GM21367 (cell line): ENCODE data around the gene RNF41.
"Not testable (repeated sequence)": the region's sequence is repeated elsewhere in the genome, so short reads cannot be mapped to it uniquely, and the experiment has no call there.

Experiments
- ATAC-seq: cut with Tn5 transposase; IDR thresholded peaks from one replicate; pipeline ENCODE4 v1.9.1; 2021; ENCODE audit not compliant: unreplicated experiment

Gene RNF41

DNA sequence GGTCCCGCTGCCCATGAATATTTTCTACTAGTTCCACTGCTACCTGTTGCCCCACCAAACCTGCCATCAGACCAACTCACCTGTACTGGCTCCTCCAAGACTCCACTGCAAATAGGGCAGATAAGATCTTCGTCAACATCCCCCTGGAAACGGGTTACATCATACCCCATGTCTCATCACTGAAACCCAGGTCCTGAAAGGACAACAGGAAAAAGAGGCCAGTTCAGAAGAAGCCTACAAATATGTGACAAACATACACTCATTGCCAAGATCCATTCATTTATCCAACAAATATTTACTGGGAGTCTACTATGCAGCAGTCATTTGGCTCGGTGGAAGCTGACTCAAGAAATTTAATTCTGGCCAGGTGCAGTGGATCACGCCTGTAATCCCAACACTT is 7.8 kb downstream of the RNF41 start:
- ATAC-seq, result no peak

DNA sequence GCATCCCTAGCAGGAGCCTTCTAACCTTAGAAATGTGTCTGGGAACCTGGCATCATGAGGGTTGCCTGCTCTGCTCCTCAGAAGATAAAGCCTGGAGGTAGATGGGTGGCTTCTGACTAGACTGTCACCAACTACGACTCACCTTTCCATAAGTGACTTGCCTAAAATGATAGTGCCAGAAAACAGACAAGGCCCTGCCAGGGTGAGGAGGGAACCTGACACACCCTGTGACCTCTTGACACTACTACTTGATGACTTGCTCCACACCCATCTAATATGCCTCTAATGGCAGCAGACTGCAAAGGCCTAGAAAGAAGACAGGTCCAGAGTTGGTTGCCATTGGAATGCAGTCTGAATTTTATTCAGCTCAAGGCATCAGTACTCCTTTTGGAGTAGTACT is 9.4 kb downstream of the RNF41 start:
- ATAC-seq, result no peak

DNA sequence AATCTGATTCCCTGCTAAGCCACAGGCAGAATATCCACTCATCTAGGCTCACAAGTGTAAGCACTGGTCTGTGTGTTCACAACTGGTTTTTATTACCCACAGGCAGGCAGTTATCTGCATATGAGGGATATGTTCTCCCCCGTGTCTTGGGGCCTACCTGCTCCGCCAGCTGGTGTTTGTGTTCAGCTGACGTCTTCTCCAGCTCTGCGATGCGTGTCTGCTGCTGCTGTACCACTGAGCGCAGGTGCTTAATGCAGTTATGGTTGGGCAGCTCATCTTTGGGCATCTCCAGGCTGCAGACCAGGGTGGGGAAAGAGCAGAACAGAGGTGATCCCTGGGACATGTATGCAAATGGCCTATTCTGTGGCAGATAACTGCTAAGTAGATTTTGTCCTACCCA is 13.7 kb downstream of the RNF41 start:
- no peak for ATAC-seq

DNA sequence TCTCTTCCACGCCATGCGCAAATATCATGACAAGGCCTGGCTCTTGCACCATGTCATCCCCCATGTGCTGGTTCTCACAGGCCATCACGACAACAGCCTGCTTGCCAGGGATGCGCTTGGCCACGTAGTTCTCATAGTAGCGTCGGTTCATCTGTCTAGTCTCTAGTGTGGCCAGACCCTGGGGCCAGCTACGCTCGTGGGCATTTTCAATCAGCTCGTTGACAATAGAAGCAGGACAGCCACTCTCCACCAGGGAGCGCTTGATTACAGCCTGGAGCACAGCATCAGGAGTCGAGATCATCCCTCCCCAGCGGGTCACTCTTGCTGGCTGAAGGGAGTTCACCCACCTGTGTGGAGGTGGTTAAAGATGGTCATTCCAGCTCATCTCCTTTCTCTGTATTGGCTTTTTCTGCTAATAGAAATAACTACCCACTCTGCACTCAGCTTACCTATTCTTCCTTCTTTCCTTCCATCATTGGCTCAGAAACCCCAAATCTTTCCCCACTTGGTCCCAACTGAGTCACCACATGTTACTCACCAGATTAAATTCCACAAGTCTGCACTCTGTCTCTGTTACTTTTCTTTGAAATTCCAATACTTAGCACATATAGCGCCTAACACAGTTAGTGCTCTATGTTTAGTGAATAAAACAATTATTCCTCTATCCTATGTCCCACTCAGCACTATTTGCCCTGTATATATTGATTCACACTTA is 15.1 kb downstream of the RNF41 start:
- no peak for ATAC-seq

GRCh38 chr12:56205445-56205844 is 16.3 kb downstream of the RNF41 start:
- ATAC-seq, result no peak

GRCh38 chr12:56204275-56204674 is 17.4 kb downstream of the RNF41 start:
- no peak for ATAC-seq

- ATAC-seq, result no peak
These were observed 18.9 kb downstream of the RNF41 start for GRCh38 chr12:56202838-56203237.

- ATAC-seq, result no peak
These were observed 19.4 kb downstream of the RNF41 start for GRCh38 chr12:56202366-56202765.

- ATAC-seq, result no peak
These were observed 22.9 kb downstream of the RNF41 start for GRCh38 chr12:56198836-56199235.

GRCh38 chr12:56197921-56198635 is 23.6 kb downstream of the RNF41 start:
- no peak for ATAC-seq

DNA sequence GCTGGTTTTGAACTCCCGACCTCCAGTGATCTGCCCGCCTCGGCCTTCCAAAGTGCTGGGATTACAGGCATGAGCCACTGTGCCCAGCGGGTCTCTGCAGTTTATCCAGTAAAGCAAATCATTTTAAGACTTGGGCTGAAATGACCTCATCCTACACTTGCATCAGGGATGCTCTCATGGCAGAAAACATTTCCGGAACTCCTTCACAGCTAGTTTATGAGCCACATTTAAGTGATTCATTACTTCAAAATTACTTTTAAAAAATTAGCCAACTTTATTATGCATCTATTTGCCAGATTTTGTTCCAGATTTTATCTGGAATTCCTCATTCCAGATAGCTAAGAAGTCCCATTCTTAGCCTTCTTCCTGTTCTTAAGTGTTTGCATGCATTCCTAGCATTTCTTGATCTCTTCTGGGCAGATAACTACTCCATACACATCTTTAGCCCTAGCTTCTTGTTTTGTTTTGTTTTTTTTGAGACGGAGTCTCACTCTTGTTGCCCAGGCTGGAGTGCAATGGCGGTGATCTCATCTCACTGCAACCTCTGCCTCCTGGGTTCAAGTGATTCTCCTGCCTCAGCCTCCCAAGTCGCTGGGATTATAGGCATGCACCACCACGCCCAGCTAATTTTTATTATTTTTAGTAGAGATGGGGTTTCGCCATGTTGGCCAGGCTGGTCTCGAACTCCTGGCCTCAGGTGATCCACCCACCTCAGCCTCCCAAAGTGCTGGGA is 24.7 kb downstream of the RNF41 start:
- not testable (repeated sequence) for ATAC-seq

DNA sequence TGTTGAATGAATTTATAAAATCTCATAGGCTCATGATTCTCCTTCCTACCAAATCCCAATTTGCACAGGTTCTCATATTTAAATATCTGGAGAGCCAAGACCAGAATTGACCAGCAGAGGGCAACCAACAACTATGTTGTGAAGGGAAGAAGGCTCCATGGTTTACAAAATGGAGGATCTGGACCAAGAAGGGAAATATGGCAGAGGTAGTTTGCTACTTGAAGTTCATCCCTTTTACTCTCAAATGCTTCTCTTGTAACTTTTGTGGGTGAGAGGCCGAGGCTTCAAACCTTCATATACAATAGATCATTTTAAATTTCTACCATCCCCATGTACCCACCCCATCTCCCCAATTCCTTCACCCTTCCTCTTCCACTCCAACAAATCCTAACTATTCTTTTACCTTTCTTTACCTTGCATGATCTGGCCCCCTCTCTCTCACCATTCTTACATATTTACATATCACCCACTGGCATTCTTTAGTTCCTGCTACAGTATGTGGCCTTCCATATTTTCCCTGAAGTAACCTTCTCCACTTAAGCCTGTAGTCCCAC is 28.6 kb downstream of the RNF41 start:
- ATAC-seq, result no peak

DNA sequence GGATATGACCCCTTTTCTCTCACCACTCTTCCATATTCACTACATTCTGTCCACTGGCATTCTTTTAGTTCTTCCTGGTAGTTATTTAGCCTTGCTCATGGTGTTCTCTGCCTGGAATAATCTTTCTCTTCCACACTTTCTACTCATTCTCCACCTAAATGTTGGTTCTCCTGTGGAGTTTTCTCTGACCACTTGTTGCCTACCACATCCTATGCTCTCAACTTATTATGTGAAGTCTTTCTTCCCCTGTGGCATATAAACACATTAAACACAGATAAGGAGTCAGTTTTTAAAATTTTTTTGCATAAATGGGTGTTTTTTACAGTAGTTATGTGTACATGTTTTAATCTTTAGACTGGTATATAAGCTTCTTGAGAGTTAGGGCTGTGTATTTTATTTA is 29.1 kb downstream of the RNF41 start:
- ATAC-seq, result no peak

GRCh38 chr12:56190695-56191155 is 31.0 kb downstream of the RNF41 start:
- ATAC-seq, result no peak

GRCh38 chr12:56189918-56190694 is 31.6 kb downstream of the RNF41 start:
- ATAC-seq, result no peak

- peak; percentile 47 for ATAC-seq
These were observed 32.4 kb downstream of the RNF41 start, which contains the start of gene SMARCC2 for GRCh38 chr12:56189099-56189917. Gene SMARCC2, minus strand, starts transcription at chr12:56189483. Its CDS starts 22 bp downstream, at chr12:56189461.

- ATAC-seq, result no peak
These were observed 33.0 kb downstream of the RNF41 start for GRCh38 chr12:56188778-56189098.

DNA sequence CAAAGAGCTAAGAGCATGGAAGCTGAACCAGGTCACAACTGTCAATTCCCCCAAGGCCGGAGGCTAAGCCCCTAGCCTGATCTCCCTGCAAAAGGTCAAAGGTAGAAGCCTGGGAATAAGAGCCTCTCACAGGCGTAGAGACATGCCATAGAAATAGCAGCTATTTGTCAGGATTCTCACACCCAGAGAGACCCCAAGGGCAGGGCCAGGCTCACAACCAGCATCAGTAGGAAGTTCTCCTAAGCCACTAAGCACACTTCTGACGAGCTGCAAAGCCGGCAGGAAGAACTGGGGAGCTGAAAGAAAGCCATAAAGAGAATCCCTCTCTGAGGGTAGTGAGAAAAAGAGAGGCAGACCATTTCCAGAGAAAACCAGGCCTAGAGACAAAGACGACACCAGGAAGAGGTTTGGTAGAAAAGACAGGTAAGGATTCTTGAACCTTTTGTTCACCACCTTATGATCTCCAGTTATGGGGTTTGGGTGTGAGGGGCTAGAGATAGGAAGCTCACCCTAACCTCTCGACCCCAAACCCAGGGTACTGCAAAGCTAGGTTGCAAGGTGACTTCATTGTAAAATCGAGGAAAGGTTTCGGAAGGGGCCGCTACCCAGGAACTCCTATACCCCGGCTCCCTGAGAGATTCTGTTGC is 33.5 kb downstream of the RNF41 start:
- ATAC-seq, result no peak

DNA sequence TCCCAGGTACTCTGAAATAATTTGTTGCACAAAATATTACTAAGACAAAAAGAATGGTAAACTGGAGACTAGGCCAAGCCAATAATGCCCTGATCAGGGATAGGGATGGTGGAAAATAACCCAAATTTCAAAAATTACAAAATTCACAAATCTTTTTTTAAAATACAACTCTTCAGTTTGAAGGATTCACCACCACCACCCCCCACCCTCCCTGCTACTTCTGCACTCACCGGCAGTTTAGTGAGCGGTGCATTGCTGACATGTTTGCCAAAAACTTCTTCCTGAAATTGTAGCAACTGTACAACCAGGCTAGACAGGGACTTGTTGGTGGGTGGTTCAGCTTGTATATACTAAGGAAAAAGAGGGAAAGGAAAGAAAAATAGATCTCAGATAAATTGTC is 34.8 kb downstream of the RNF41 start:
- ATAC-seq, result no peak
